Measurements from ENCODE around the gene KRT2.

- TF ChIP-seq CTCF (conservative IDR thresholded peaks at IDR 0.05 in 1 of 2, IDR thresholded peaks at IDR 0.05 in 1 of 2; ENCODE audit: extremely low read depth in 1 of 2, insufficient read depth in 1 of 2, low read depth in 1 of 2, low read length in 2 of 2) (no peak), EZH2 (IDR thresholded peaks at IDR 0.05; ENCODE audit: borderline replicate concordance, low read length) (no peak)
Observed at GRCh38 chr12:52629281-52630007, 22.6 kb downstream of the KRT2 start.

Measured in mammary epithelial cell (primary cell).